Suprapubic skin (tissue), 4 donors: ENCODE results near the gene ZSCAN10.

ENCODE experiments used
- CTCF ChIP-seq, 2 donors: fragments of 200-600 bp in 1 of 2; fragments of 450-650 bp in 1 of 2; sonication (generic) in 1 of 2; IDR thresholded peaks; one replicate each; pipeline ENCODE4 v1.5.1; 2016 to 2019; ENCODE audit warnings: antibody characterized with exemption in 2 of 2, mild to moderate bottlenecking in 1 of 2, moderate library complexity in 1 of 2
- EP300 ChIP-seq: sonication (generic); formaldehyde crosslinking; IDR thresholded peaks from one replicate; pipeline ENCODE4 v1.6.1; 2017; ENCODE audit warnings: antibody characterized with exemption
- POLR2A ChIP-seq, 2 donors: fragments of 450-650 bp; IDR thresholded peaks; one replicate each; pipeline ENCODE4 v1.6.1; 2017; ENCODE audit warnings: antibody characterized with exemption in 2 of 2, mild to moderate bottlenecking in 2 of 2, moderate library complexity in 2 of 2
- POLR2AphosphoS5 ChIP-seq, 3 donors: sonication (generic); formaldehyde crosslinking; IDR thresholded peaks; one replicate each; pipeline ENCODE4 v1.6.1; 2017; ENCODE audit warnings: antibody characterized with exemption in 3 of 3

GRCh38 chr16:3084491-3084890 is 14.6 kb downstream of the ZSCAN10 start:
- TF ChIP-seq EP300 (no peak), POLR2A (IDR thresholded peaks at IDR 0.05) (no peak), CTCF (IDR thresholded peaks at IDR 0.05) (no peak), POLR2AphosphoS5 (IDR thresholded peaks at IDR 0.05) (no peak)
